HEK293 (cell line): ENCODE data around the gene ADAMTS14.

Experiments
- ZBTB1 ChIP-seq: fragments of 450-650 bp; formaldehyde crosslinking; IDR thresholded peaks from 2 replicates; pipeline ENCODE4 v1.5.1; 2016; ENCODE audit warnings: missing biosample characterization, missing genetic modification characterization
- ZBTB7A ChIP-seq: fragments of 450-650 bp; formaldehyde crosslinking; IDR thresholded peaks from 2 replicates; pipeline ENCODE4 v1.5.1; 2016; ENCODE audit warnings: low read depth, missing biosample characterization, missing genetic modification characterization
- ZNF24 ChIP-seq: fragments of 450-650 bp; formaldehyde crosslinking; IDR thresholded peaks from 2 replicates; pipeline ENCODE4 v1.5.1; 2016; ENCODE audit warnings: missing biosample characterization, missing genetic modification characterization
- ZNF324 ChIP-seq: fragments of 450-650 bp; formaldehyde crosslinking; IDR thresholded peaks from 2 replicates; pipeline ENCODE4 v1.5.1; 2016; ENCODE audit warnings: missing biosample characterization, missing genetic modification characterization
- ZNF350 ChIP-seq: fragments of 450-650 bp; formaldehyde crosslinking; IDR thresholded peaks from 2 replicates; pipeline ENCODE4 v1.5.0; 2017; ENCODE audit warnings: missing biosample characterization, mild to moderate bottlenecking, missing genetic modification characterization
- ZNF37A ChIP-seq: fragments of 450-650 bp; IDR thresholded peaks from 2 replicates; pipeline ENCODE4 v1.5.1; 2018; ENCODE audit warnings: missing biosample characterization, missing genetic modification characterization
- ZNF510 ChIP-seq: fragments of 450-650 bp; formaldehyde crosslinking; IDR thresholded peaks from 2 replicates; pipeline ENCODE4 v1.5.1; 2018; ENCODE audit warnings: mild to moderate bottlenecking, missing genetic modification characterization, missing biosample characterization; ENCODE audit not compliant: insufficient replicate concordance
- ZNF777 ChIP-seq: fragments of 450-650 bp; formaldehyde crosslinking; IDR thresholded peaks from 2 replicates; pipeline ENCODE4 v1.5.1; 2017; ENCODE audit warnings: missing biosample characterization, missing genetic modification characterization, borderline replicate concordance
- TF ChIP-seq, protein P1 (sequence below): fragments of 450-650 bp; formaldehyde crosslinking; IDR thresholded peaks from 2 replicates; pipeline ENCODE4 v1.5.1; 2016; ENCODE audit warnings: missing biosample characterization, missing genetic modification characterization
- TF ChIP-seq, protein P2 (sequence below): fragments of 450-650 bp; formaldehyde crosslinking; IDR thresholded peaks from 2 replicates; pipeline ENCODE4 v1.5.1; 2016; ENCODE audit warnings: missing biosample characterization, missing genetic modification characterization

DNA sequence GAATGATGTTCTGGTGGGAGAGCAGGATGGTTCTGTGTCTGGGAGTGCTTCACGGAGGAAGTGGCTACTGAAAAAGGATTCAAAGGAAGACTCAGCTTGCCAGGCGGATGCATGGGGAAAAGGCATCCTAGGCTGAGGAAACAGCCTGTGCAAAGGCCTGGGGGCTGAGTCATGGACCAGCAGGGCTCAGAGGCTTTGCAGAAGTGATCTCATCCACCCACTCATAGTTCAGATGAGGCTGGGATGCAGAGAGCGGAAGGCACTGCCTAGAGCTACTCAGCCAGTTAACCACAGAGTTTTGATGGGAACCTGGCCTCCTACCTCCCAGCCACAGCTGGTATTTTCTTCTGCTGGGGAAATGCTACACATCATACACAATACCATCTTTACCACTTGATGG is 15.8 kb upstream of the ADAMTS14 start:
- TF ChIP-seq ZBTB1 (tag by site-specific recombination) (no peak), ZBTB7A (tag by site-specific recombination) (no peak), ZNF24 (tag by site-specific recombination) (no peak), ZNF510 (no peak), ZNF37A (tag by site-specific recombination) (no peak), ZNF777 (no peak), ZNF324 (no peak), ZNF350 (no peak)
- TF ChIP-seq, protein P1, sequence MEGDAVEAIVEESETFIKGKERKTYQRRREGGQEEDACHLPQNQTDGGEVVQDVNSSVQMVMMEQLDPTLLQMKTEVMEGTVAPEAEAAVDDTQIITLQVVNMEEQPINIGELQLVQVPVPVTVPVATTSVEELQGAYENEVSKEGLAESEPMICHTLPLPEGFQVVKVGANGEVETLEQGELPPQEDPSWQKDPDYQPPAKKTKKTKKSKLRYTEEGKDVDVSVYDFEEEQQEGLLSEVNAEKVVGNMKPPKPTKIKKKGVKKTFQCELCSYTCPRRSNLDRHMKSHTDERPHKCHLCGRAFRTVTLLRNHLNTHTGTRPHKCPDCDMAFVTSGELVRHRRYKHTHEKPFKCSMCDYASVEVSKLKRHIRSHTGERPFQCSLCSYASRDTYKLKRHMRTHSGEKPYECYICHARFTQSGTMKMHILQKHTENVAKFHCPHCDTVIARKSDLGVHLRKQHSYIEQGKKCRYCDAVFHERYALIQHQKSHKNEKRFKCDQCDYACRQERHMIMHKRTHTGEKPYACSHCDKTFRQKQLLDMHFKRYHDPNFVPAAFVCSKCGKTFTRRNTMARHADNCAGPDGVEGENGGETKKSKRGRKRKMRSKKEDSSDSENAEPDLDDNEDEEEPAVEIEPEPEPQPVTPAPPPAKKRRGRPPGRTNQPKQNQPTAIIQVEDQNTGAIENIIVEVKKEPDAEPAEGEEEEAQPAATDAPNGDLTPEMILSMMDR (tag by site-specific recombination), result no peak
- TF ChIP-seq, protein P2, sequence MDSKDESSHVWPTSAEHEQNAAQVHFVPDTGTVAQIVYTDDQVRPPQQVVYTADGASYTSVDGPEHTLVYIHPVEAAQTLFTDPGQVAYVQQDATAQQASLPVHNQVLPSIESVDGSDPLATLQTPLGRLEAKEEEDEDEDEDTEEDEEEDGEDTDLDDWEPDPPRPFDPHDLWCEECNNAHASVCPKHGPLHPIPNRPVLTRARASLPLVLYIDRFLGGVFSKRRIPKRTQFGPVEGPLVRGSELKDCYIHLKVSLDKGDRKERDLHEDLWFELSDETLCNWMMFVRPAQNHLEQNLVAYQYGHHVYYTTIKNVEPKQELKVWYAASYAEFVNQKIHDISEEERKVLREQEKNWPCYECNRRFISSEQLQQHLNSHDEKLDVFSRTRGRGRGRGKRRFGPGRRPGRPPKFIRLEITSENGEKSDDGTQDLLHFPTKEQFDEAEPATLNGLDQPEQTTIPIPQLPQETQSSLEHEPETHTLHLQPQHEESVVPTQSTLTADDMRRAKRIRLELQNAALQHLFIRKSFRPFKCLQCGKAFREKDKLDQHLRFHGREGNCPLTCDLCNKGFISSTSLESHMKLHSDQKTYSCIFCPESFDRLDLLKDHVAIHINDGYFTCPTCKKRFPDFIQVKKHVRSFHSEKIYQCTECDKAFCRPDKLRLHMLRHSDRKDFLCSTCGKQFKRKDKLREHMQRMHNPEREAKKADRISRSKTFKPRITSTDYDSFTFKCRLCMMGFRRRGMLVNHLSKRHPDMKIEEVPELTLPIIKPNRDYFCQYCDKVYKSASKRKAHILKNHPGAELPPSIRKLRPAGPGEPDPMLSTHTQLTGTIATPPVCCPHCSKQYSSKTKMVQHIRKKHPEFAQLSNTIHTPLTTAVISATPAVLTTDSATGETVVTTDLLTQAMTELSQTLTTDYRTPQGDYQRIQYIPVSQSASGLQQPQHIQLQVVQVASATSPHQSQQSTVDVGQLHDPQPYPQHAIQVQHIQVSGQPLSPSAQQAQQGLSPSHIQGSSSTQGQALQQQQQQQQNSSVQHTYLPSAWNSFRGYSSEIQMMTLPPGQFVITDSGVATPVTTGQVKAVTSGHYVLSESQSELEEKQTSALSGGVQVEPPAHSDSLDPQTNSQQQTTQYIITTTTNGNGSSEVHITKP (tag by site-specific recombination), result no peak
